22Rv1 (cell line): Measurements from ENCODE around the gene CORO2B.

Experiments
- CTCF ChIP-seq: fragments of 450-650 bp; IDR thresholded peaks from 2 replicates; pipeline ENCODE4 v1.5.1; 2017; ENCODE audit warnings: mild to moderate bottlenecking
- ZFX ChIP-seq: fragments of 450-650 bp; IDR thresholded peaks from 2 replicates; pipeline ENCODE4 v1.6.1; 2017; ENCODE audit warnings: antibody characterized with exemption, borderline replicate concordance

- TF ChIP-seq CTCF = no peak
- no peak for TF ChIP-seq ZFX
These were observed 96.2 kb downstream of the CORO2B start for GRCh38 chr15:68674975-68675374.
